NCI-H146 treated with DMSO at 0.1 percent for 48 hours (cell line): Measurements from ENCODE around the gene ZXDC.

Experiments
- DNase-seq: peaks from one replicate; lab custom pipeline; 2025; ENCODE audit not compliant: unreplicated experiment; lab: John Stamatoyannopoulos, UW

The ZXDC gene

GRCh38 chr3:126511291-126511690 is 35.6 kb upstream of the ZXDC start:
- no peak for DNase-seq

DNA sequence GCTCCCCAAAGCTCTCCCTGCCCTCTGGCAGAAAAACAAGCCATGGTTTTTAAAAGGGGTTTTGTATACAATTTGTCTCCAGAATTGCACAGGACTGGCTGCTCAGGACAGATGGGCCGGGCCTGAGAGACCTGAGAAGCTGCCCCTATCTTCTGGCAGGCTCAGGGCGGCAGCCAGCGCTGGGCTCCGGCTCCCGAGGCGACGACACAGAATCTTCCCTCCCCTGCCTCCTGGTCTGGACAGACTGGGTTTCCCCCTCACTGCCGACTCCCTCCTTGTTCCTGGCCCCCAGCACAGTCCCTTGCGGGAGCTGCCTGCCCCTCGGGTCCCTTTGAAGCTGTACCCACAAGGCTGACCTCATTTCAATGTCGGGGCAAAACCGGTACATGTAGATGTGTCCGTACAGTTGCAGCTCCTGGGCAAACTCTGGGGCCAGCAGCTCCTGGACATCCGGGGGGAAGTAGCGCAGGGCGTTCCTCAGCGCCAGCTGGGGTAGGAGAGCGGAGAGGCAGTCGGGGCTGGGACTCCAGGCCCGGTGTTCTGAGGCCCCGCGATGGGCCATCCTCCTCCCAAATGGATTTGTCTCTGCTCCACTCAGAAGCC is 34.7 kb upstream of the ZXDC start:
- DNase-seq, result no peak

- no peak for DNase-seq
Observed at GRCh38 chr3:126509597-126510307, 34.1 kb upstream of the ZXDC start.

DNA sequence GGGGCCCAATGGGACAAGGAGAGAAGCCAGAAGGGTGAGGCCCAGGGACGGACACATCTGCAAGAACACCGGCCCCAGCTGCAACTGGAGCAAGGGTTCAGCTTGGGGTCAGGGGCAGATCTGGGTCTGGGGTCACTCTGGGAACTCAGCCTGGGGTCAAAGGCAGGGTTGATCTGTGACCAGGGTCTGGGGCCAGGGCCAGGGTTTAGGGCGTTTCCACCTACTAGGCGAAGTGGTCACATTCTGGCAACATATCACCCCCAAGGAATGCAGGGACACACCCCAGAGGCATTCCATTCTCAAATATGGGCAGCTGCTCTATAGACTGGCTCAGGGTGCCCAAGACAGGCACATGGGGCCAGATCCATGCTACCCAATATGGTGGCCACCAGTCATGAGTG is 32.9 kb upstream of the ZXDC start:
- no peak for DNase-seq

- DNase-seq, result no peak
Observed at GRCh38 chr3:126507886-126508285, 32.2 kb upstream of the ZXDC start.

DNA sequence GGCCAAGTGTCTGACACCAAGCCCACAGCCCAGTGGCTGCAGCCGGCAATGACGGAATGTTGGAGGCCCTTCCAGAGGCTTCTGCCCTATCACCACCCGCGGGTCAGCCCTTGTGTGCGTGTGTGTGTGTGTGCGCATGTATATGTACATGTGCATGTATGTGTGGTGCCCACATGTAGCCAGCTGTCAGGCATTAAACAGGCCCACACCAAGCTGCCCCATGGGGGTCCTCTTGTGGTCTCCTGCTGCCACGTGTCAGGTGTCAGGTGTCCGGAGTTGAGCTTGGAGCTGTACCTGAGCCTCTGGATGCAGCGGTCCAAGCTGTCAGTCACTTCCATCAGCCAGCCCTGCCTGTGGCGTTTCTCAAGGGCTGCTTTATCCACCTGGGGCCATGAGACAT is 28.0 kb upstream of the ZXDC start:
- no peak for DNase-seq

DNA sequence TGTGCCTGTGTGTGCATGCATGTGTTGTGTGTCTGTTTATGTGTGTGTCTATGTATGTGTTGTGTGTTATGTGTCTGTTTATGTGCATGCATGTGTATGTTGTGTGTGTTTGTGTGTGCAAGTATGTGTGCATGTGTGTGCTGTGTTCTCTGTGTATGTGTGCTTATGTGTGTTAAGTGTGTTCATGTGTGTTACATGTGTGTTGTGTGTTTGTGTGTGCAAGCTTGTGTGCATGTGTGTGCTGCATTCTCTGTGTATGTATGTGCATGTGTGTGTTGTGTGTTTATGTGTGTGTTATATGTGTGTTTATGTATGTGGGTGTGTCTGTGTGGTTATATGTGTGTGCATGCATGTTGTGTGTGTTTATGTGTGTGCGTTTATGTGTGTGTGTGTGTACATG is 27.0 kb upstream of the ZXDC start:
- DNase-seq, result no peak

GRCh38 chr3:126501736-126502135 is 26.0 kb upstream of the ZXDC start:
- DNase-seq, result no peak

DNA sequence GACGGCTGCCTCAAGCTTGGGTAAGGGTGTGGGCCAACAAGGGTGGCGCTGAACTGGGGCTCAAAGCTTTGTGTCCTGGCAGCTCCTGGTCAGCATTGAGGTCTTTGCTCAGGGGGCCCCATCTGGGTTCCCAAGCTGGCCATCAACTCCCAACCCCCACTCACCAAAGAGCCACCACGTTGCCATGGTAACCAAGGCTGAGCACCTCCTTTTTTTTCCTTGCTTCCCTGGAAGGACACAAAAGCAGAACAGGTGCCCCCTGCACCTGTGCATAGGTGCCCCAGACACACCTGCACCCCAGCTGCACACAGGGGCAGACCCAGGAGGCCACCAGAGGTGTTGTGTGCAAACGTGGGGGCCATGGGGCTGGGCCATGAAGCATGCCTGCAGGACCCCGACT is 25.4 kb upstream of the ZXDC start:
- no peak for DNase-seq

GRCh38 chr3:126500016-126500415 is 24.3 kb upstream of the ZXDC start:
- no peak for DNase-seq

DNA sequence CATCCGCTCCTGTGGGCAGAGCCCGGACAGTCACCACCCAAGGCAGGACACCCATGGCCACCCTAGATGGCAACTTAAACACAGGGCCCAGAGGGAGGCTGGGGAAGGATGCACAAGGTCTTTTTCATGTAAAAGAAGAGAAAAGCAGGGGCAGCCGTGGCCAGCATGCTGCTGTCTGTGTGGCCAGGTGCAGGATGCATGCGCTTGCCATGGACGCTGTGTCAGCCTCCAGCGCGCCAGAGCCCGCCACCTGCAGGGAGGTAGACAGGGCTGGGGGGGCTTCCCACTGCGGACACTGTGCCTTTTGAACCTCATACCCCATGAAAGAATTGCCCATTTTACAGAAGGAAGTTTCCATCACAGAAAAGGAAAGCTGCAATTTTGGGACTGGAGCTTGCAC is 23.7 kb upstream of the ZXDC start:
- DNase-seq, result no peak

DNA sequence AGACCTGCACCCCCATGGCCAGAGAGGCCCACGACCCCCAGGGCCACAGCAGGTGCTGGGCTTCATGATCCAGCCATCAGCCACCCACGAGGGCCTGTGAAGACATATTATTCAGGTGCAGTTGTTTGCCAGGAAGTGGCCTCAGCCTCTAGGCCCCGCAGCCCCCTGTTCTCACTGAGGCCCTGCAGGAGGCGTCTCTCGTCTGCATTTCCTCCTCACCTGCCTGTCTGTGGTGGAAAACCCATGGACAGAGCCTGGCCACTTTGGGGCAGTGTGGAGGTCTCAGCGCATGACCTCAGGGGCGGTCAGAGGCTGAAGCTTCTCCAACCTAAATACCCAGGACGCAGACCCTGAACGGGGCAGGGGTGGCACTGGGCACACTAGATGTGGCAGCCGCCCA is 23.2 kb upstream of the ZXDC start:
- peak; percentile 30 for DNase-seq

DNA sequence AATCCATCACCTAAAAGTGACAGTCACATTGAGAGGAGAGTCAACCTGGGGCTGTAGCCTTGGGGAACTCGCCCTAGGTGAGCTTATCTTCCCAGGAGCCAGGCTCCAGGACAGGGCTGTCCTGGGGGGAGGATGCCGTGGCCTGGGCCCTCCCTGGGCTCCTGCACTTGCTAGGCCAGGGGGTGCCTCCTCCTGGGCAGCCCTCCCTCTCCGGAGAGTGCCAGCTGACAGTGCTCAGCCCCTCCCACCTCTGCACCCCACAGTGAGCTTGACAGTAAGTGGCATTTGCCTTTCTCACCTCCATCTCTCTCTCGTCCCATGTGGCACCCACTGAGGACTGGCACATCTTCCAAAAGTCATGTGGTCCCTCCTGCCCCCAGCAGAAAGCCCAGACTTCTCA is 22.8 kb upstream of the ZXDC start:
- no peak for DNase-seq

GRCh38 chr3:126497956-126498355 is 22.3 kb upstream of the ZXDC start:
- DNase-seq, result no peak

GRCh38 chr3:126496894-126497850 is 21.5 kb upstream of the ZXDC start:
- DNase-seq, result no peak

DNA sequence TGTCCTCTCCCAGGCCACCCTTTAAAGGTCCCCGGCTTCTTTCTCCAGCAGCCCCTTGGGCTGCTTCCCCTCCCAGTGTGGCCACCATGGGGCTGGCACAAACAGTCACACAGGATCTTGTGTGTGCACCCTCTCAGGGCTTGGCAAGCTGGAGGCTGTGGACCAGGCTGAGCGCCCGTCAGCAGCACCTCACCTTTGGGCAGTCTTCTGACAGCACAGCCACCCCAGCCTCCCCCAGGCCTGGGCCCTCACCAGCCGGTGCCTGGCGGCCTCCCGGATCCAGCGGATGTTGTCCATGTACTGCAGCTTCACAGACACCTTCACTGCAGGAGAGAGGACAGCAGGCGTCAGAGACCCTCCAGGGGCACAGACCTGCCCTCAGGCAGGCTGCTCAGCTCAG is 20.1 kb upstream of the ZXDC start:
- DNase-seq, result no peak

DNA sequence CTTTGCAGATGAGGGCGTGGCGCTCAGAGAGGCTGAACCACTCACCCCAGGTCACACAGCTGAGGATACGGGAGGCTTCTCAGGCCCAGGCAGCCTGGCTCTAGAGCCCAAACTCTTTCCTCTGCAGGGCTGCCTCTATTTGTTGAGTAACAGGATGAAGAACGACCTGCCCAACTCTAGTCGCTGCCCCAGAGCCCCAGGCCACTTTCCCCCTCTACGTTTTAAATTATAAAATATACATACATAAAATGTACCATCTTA is 19.2 kb upstream of the ZXDC start:
- DNase-seq, result no peak

DNA sequence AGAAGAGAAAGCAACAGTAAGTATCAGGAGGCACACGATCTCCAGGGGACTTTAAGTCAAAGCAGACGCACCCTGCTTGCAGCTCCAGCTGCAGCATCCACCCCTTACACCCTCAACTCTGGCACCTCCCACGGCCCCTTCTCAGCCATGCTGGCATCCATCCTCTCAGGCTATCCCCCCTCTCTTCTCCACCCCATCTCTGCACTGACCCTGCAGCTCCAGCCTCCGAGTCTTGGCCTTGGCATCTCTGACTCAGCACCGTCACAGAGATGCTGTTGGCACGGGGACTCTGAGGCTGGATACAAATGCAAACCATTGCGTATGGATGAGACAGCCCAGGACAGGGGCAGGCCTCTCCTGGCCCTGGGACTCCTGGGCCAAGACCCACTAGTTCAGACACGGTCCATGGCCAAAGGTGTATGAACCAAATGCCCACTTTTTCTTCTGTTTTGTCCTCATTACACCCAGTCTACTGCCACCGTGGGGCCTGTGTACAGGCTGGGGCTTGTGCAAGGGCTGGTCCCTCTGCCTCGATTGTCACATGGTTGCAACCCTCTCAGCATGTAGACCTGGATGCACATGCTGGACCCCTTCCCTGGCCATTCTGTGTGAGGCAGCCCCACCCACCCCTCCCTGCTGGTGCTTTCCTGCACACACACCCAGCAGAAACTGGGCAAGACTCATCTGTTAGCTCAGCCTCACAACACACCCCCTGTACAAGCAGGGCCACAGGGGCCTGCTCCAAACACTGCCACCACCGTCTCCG is 18.7 kb upstream of the ZXDC start:
- DNase-seq, result no peak

GRCh38 chr3:126493739-126494138 is 18.0 kb upstream of the ZXDC start:
- DNase-seq, result no peak

DNA sequence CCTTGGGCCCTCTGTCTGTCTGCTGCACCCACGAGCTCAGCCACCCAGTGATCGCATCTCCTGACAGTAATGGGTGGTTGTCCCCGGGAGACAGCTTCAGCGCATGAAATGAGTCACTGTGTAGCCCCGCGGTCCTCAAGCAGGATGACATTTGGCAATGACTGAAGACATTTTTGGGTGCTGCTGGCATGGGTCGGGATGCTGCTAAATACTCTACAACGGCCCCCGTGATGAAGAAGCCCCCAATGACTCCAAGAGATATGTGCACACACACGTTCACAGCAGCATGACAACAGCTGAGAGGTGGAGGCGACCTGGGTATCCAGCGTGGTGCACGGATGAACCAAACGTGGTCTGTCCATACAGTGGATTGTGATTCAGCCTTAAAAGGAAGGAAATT is 17.4 kb upstream of the ZXDC start:
- no peak for DNase-seq

DNA sequence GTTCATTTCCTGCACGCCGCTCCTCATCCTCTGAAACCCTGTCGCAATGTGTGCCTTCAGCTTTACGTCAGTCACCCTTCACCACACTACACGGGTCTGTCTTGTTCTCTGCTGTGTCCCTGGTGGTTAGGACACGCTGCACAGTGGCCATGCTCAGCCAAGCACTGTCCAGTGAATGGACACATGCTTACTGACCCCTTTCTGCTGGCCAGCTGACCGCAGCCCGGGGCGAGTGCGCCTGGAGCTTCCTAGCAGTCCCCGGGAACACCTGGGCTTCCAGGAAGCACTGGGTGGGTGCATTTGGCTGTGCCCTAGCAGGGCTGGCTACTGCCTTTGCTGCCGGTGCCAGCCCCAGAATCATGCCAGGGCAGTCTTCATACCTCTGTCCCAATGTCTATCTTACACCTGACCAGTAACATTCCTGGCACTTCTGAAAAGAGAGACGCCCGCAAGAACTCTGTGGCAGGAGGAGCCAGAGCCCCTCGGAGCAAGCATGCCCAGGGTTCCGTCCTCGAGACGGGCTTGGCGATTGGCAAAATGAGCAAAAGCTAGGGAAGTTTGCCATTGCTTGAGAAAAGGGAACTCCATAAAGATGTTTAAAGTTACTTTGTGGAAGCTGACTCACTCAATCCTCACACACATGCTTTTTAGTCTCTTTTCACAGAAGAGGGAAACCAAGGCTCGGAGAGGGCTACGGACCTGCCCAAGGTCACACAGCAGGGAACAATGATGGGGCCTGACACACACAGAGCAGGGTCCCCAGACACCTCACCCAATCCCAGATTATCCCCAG is 15.7 kb upstream of the ZXDC start:
- no peak for DNase-seq
